ENCODE data around the gene GLDN.
A peak's percentile ranks its signal among the peaks of the same experiment; 100 is the strongest.
"Not testable (repeated sequence)": the region's sequence is repeated elsewhere in the genome, so short reads cannot be mapped to it uniquely, and the experiment has no call there.

GLDN gene

GRCh38 chr15:51424780-51425179 lies 83.3 kb downstream of the GLDN start:
- no peak for TF ChIP-seq CTCF (IDR thresholded peaks at IDR 0.05; ENCODE audit: control insufficient read depth, extremely low read depth, insufficient read depth)
- DNase-seq (ENCODE audit: low read depth): peak; percentile 65
- no peak overlapping the region for H3K4me3 ChIP-seq (ENCODE audit: low read depth, low read length)

- no peak for DNase-seq (ENCODE audit: low read depth)
- no peak for TF ChIP-seq CTCF (IDR thresholded peaks at IDR 0.05; ENCODE audit: control insufficient read depth, extremely low read depth, insufficient read depth)
- H3K4me3 ChIP-seq (ENCODE audit: low read depth, low read length): no peak overlapping the region
Measured at GRCh38 chr15:51425517-51426040, 84.1 kb downstream of the GLDN start.

- H3K4me3 ChIP-seq (ENCODE audit: low read depth, low read length): no peak overlapping the region
- no peak for TF ChIP-seq CTCF (IDR thresholded peaks at IDR 0.05; ENCODE audit: control insufficient read depth, extremely low read depth, insufficient read depth)
- DNase-seq (ENCODE audit: low read depth): no peak
Measured at GRCh38 chr15:51438526-51438925, 97.1 kb downstream of the GLDN start.

GRCh38 chr15:51443282-51443914 lies 101.9 kb downstream of the GLDN start:
- no peak for DNase-seq (ENCODE audit: low read depth)
- TF ChIP-seq CTCF (IDR thresholded peaks at IDR 0.05; ENCODE audit: control insufficient read depth, extremely low read depth, insufficient read depth): no peak
- H3K4me3 ChIP-seq (ENCODE audit: low read depth, low read length): no peak overlapping the region

GRCh38 chr15:51444112-51444511 lies 102.7 kb downstream of the GLDN start:
- no peak for TF ChIP-seq CTCF (IDR thresholded peaks at IDR 0.05; ENCODE audit: control insufficient read depth, extremely low read depth, insufficient read depth)
- no peak for DNase-seq (ENCODE audit: low read depth)

GRCh38 chr15:51444807-51445206 lies 103.4 kb downstream of the GLDN start:
- no peak for TF ChIP-seq CTCF (IDR thresholded peaks at IDR 0.05; ENCODE audit: control insufficient read depth, extremely low read depth, insufficient read depth)
- no peak overlapping the region for H3K4me3 ChIP-seq (ENCODE audit: low read depth, low read length)
- no peak for DNase-seq (ENCODE audit: low read depth)

More at GRCh38 chr15:51444112-51444511, 102.7 kb downstream of the GLDN start:
- H3K4me3 ChIP-seq (ENCODE audit: low read depth, low read length): no peak overlapping the region

- DNase-seq (ENCODE audit: low read depth); H3K4me3 ChIP-seq (ENCODE audit: low read depth, low read length): not testable (repeated sequence)
Measured at GRCh38 chr15:51446029-51446744, 104.7 kb downstream of the GLDN start.

All from LNCaP clone FGC (cell line).